HUES6 (cell line): ENCODE measurements around the gene SYT14.

Experiments used
- H3K27ac ChIP-seq: 2 replicates; pipeline ENCODE4 v1.7.0; 2013; ENCODE audit warnings: low read depth, mild to moderate bottlenecking, low read length, inconsistent platforms
- H3K27me3 ChIP-seq: 2 replicates; pipeline ENCODE4 v1.6.1; 2013; ENCODE audit warnings: low read length; ENCODE audit not compliant: control insufficient read depth, insufficient read depth
- H3K36me3 ChIP-seq: 2 replicates; pipeline ENCODE4 v1.6.1; 2013; ENCODE audit warnings: low read length; ENCODE audit not compliant: control insufficient read depth, insufficient read depth
- H3K4me1 ChIP-seq: 2 replicates; pipeline ENCODE4 v1.6.1; 2013; ENCODE audit warnings: low read length; ENCODE audit not compliant: control insufficient read depth, insufficient read depth
- H3K4me3 ChIP-seq: 2 replicates; pipeline ENCODE4 v1.5.1; 2013; ENCODE audit warnings: low read depth, low read length
- H3K9ac ChIP-seq: one replicate; pipeline ENCODE4 v1.6.1; 2013; ENCODE audit warnings: mild to moderate bottlenecking, low read length
- H3K9me3 ChIP-seq: 2 replicates; pipeline ENCODE4 v1.6.1; 2013; ENCODE audit warnings: low read depth, low read length; ENCODE audit not compliant: control insufficient read depth, insufficient read depth

The SYT14 gene

GRCh38 chr1:210072896-210073504, 135.0 kb downstream of the SYT14 start:
- H3K9me3 ChIP-seq: peaks cover 12% of the 10 kb centered on the region
- H3K36me3 ChIP-seq: no peaks in the 10 kb centered on the region
- no peak overlapping the region for H3K9ac ChIP-seq
- peaks cover 18% of the 10 kb centered on the region for H3K4me1 ChIP-seq
- peak overlapping the region; percentile 53; the same call in 1 of the 2 replicates for H3K27ac ChIP-seq
- H3K4me3 ChIP-seq: no peak overlapping the region
- H3K27me3 ChIP-seq: no peaks in the 10 kb centered on the region

DNA sequence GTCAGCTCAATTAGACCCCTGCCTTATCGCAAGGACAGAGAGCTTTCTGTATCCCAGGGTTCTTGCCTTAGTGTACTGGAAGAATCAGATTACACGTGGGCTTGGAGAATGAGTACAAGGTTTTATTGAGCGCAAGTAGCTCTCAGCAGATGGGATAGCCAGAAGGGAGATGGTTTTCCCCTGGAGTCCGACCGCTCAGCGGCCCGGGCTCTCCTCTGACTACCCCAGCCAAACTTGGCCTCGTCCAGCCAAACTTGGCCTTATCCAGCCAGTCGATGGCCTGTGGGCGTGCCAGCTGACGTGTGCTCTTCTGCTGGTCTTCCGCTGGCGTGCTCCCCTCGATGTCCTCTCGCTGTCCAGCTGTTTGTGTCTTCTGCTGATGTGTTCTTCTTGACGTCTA, 136.9 kb downstream of the SYT14 start:
- H3K4me1 ChIP-seq: peaks cover 18% of the 10 kb centered on the region
- H3K9ac ChIP-seq: no peak overlapping the region
- no peaks in the 10 kb centered on the region for H3K27me3 ChIP-seq
- peaks cover 12% of the 10 kb centered on the region for H3K9me3 ChIP-seq
- no peak overlapping the region for H3K27ac ChIP-seq
- H3K36me3 ChIP-seq: no peaks in the 10 kb centered on the region
- no peak overlapping the region for H3K4me3 ChIP-seq

DNA sequence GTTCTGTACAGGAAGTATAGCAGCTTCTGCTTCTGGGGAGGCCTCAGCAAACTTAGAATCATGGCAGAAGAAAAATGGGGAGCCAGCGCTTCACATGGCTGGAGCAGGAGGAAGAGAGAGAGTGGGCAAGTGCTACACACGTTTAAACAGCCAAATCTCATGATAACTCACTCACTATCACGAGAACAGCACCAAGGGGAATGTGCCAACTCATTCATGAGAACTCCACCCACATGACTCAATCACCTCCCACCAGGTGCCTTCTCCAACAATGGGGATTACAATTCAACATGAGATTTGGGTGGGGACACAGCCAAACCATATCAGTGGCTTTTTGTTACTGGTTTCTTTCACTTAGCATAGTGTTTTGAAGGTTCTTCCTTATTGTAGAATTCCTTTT, 138.6 kb downstream of the SYT14 start:
- Histone ChIP-seq H3K27ac (no peak overlapping the region), H3K36me3 (no peaks in the 10 kb centered on the region), H3K9ac (no peak overlapping the region), H3K4me1 (peaks cover 18% of the 10 kb centered on the region), H3K27me3 (no peaks in the 10 kb centered on the region), H3K9me3 (peaks cover 12% of the 10 kb centered on the region), H3K4me3 (no peak overlapping the region)

GRCh38 chr1:210081494-210081893, 143.5 kb downstream of the SYT14 start:
- Histone ChIP-seq H3K27me3 (no peaks in the 10 kb centered on the region), H3K9me3 (peaks cover 9% of the 10 kb centered on the region), H3K4me3 (no peak overlapping the region), H3K27ac (no peak overlapping the region), H3K9ac (no peak overlapping the region), H3K4me1 (no peaks in the 10 kb centered on the region), H3K36me3 (no peaks in the 10 kb centered on the region)

DNA sequence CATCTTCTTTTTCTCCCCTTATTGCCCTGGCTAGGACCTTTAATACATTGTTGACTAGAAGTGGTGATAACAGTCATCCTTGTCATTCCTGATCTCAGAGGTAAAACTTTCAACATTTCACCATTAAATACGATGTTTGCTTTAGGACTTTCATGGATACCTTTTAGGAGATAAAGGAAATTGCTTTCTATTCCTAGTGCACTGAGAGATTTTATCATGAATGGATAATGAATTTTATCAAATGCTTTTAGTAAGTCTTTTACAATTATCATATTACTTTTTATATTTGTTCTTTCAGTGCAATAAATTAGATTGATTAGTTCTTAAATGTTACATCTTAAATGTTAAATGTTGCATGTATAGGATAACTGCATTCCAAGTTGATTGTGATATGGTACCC, 147.3 kb downstream of the SYT14 start:
- Histone ChIP-seq H3K9me3 (no peaks in the 10 kb centered on the region), H3K36me3 (no peaks in the 10 kb centered on the region)

DNA sequence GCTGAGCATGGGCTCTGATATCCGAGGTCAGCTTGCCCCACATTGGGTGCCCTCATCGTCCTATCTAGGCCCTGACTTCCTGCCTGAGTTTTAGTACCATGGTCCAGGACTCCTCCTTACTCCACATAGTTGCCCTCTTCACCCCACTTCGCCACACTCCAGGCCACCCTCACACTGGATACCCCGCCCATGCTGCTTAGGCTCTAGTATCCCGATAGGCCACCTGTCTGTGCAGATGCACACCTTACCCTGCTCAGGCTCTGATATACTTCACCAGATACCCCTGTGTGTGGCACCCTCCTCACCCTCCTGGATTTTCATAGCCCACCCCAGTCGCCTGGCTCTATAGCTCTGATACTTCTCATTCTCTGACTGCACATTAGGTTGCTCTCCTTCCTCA, 149.0 kb downstream of the SYT14 start:
- Histone ChIP-seq H3K4me1 (no peaks in the 10 kb centered on the region; the same call in 1 of the 2 replicates), H3K36me3 (no peaks in the 10 kb centered on the region), H3K27ac (no peak overlapping the region), H3K9me3 (no peaks in the 10 kb centered on the region), H3K9ac (no peak overlapping the region), H3K4me3 (no peak overlapping the region), H3K27me3 (no peaks in the 10 kb centered on the region)

More for the DNA sequence above, 147.3 kb downstream of the SYT14 start:
- Histone ChIP-seq H3K27me3 (no peaks in the 10 kb centered on the region), H3K27ac (no peak overlapping the region), H3K4me3 (no peak overlapping the region), H3K9ac (no peak overlapping the region), H3K4me1 (no peaks in the 10 kb centered on the region; the same call in 1 of the 2 replicates)

DNA sequence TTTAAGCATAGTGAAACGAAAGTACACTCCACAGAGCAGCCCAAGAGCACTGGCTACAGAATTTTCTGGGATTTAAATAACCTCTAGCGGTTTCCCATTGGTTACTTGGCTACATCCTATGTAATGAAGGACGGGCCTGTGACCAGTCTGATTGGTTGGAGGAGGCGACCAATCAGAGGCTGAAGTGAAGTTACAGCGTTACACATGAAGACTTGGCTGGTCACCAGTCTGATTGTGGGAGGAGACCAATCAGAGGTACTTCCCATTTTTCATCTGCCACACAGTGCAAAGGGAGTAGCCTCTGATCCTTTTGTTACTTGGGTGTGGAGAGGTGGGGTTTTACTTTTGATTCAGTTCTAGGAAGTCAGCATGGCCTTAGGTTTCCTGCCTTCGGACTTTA, 151.8 kb downstream of the SYT14 start:
- Histone ChIP-seq H3K27me3 (no peaks in the 10 kb centered on the region), H3K4me1 (no peaks in the 10 kb centered on the region; the same call in 1 of the 2 replicates), H3K27ac (no peak overlapping the region), H3K4me3 (no peak overlapping the region), H3K9me3 (no peaks in the 10 kb centered on the region), H3K36me3 (no peaks in the 10 kb centered on the region), H3K9ac (no peak overlapping the region)

DNA sequence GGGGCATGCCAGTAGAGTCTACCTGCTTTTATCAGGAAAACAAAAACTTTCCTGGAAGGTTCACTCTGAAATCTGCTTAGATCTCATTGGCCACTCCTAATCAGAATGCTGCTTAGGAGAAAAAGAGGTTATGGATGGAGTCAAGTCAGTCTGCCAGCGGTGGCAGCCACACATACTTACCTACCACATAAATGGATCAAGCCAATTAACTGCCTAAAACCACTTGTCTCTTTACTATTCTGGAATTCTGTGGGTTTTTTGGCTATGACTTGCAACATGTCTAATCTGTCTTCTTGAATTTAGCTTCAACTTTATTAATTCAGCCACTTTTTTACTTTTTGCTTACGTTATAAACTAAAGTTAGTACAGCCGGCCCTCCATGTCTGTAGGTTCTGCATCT, 154.3 kb downstream of the SYT14 start:
- Histone ChIP-seq H3K4me3 (no peak overlapping the region), H3K27me3 (no peaks in the 10 kb centered on the region), H3K27ac (no peak overlapping the region), H3K9me3 (no peaks in the 10 kb centered on the region), H3K36me3 (no peaks in the 10 kb centered on the region), H3K9ac (no peak overlapping the region), H3K4me1 (no peaks in the 10 kb centered on the region)

- no peaks in the 10 kb centered on the region for H3K4me1 ChIP-seq
- H3K27ac ChIP-seq: no peak overlapping the region
- no peak overlapping the region for H3K4me3 ChIP-seq
- no peaks in the 10 kb centered on the region for H3K9me3 ChIP-seq
- no peaks in the 10 kb centered on the region for H3K36me3 ChIP-seq
- no peak overlapping the region for H3K9ac ChIP-seq
- H3K27me3 ChIP-seq: no peaks in the 10 kb centered on the region
Observed at GRCh38 chr1:210093461-210093860, 155.4 kb downstream of the SYT14 start.

- Histone ChIP-seq H3K9ac (no peak overlapping the region), H3K36me3 (no peaks in the 10 kb centered on the region), H3K27ac (no peak overlapping the region), H3K4me3 (no peak overlapping the region), H3K27me3 (no peaks in the 10 kb centered on the region), H3K4me1 (no peaks in the 10 kb centered on the region), H3K9me3 (no peaks in the 10 kb centered on the region)
Observed at GRCh38 chr1:210098356-210098755, 160.3 kb downstream of the SYT14 start.

GRCh38 chr1:210099921-210100320, 161.9 kb downstream of the SYT14 start:
- no peaks in the 10 kb centered on the region for H3K4me1 ChIP-seq
- H3K9ac ChIP-seq: no peak overlapping the region
- no peaks in the 10 kb centered on the region for H3K9me3 ChIP-seq
- peaks cover 4% of the 10 kb centered on the region; the same call in 1 of the 2 replicates for H3K36me3 ChIP-seq
- H3K27ac ChIP-seq: no peak overlapping the region
- H3K27me3 ChIP-seq: no peaks in the 10 kb centered on the region
- no peak overlapping the region for H3K4me3 ChIP-seq
